Measurements from ENCODE around the gene BTBD9. TPM values are rescaled to one million over a fixed set of nuclear protein-coding genes. Genes with fewer than 3 reads are reported as not detected.

Gene BTBD9
- polyA plus RNA-seq, 1 donor (not counting 4 experiments of a cell fraction or from before 2014, with no cell fraction given): 6.8 TPM

DNA sequence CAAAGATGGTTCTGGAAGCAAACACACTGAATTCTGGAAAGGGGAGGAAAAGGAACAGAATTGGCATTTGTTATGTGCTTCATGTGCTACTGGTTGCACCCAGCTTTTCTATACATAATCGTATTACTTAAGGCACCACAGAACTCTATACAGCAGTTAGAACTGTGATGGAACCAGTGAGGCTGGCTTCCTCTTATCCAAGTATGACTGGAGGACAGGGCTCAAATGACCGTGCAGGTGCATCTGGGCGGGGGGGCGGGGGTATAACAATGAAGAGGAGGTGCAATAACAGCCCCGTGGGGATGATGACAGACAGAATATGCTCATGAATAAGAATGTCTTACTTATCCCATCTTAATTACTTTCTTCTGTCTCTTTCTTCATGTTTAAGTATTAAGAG is 144.2 kb downstream of the BTBD9 start:
- dilution Hi-C loops (cut with MboI; ENCODE audit: extremely low pct_ligation_motif_present, low sequenced_read_pairs): no loop called here
- TF ChIP-seq, protein P1, sequence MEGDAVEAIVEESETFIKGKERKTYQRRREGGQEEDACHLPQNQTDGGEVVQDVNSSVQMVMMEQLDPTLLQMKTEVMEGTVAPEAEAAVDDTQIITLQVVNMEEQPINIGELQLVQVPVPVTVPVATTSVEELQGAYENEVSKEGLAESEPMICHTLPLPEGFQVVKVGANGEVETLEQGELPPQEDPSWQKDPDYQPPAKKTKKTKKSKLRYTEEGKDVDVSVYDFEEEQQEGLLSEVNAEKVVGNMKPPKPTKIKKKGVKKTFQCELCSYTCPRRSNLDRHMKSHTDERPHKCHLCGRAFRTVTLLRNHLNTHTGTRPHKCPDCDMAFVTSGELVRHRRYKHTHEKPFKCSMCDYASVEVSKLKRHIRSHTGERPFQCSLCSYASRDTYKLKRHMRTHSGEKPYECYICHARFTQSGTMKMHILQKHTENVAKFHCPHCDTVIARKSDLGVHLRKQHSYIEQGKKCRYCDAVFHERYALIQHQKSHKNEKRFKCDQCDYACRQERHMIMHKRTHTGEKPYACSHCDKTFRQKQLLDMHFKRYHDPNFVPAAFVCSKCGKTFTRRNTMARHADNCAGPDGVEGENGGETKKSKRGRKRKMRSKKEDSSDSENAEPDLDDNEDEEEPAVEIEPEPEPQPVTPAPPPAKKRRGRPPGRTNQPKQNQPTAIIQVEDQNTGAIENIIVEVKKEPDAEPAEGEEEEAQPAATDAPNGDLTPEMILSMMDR (optimal IDR thresholded peaks at IDR 0.05 in 1 of 3, IDR thresholded peaks at IDR 0.05 in 1 of 3, conservative IDR thresholded peaks at IDR 0.05 in 1 of 3; ENCODE audit: extremely low read depth in 1 of 3, insufficient read depth in 2 of 3, low read length in 3 of 3): no peak
- no peak for TF ChIP-seq EZH2 (IDR thresholded peaks at IDR 0.05; ENCODE audit: low read length)
- DNase-seq (ENCODE audit: low read depth, low spot score): no peak

DNA sequence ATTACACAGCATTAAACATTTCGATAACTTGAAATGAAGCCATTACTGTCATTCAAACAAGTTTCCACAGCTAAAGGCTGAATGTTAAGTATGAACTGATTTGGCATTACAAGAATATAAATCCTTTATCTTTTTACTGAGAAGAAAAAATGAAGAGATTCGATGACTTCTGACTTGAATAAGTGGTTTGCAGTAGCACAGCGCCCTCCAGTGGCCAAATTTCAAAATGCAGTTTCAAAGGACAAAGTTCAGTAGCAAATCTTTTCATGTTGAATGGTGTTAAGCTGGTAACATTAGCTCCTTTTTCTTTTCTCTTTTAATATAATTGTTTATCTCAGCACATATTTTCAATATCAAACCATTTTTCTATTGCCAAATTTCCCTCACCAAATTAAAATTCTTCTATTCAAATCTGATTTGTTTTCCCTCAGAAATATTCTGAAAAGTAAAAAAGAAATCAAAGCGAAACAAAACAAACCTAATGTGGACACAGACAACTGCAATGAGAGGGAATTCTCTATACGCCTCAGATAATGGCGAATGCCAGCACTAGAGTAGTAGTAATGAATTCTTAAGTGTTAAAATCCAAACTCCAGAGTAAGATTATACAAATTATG is 145.7 kb downstream of the BTBD9 start:
- Histone ChIP-seq H4K20me1 (ENCODE audit: control insufficient read depth, extremely low read depth, insufficient read depth, low read length) (no peaks in the 10 kb centered on the region), H3K4me1 (ENCODE audit: control insufficient read depth, extremely low read depth, insufficient read depth, low read length) (no peaks in the 10 kb centered on the region), H3K4me3 (ENCODE audit: control insufficient read depth in 2 of 3, extremely low read depth in 1 of 3, insufficient read depth in 2 of 3, low read depth in 1 of 3, low read length in 3 of 3) (no peak overlapping the region), H3K79me2 (ENCODE audit: control insufficient read depth, insufficient read depth, low read length) (no peaks in the 10 kb centered on the region), H2AFZ (ENCODE audit: control insufficient read depth, low read length) (no peak overlapping the region), H3K27ac (ENCODE audit: control insufficient read depth, insufficient read depth, low read length) (no peak overlapping the region), H3K27me3 (ENCODE audit: control insufficient read depth, extremely low read depth, insufficient read depth, low read length) (no peaks in the 10 kb centered on the region), H3K36me3 (ENCODE audit: control insufficient read depth in 2 of 2, extremely low read depth in 1 of 2, insufficient read depth in 2 of 2, low read length in 2 of 2) (no peaks in the 10 kb centered on the region), H3K9ac (ENCODE audit: control insufficient read depth, extremely low read depth, insufficient read depth, low read length) (no peak overlapping the region), H3K9me3 (ENCODE audit: control insufficient read depth, low read depth, low read length) (no peaks in the 10 kb centered on the region), H3K4me2 (ENCODE audit: control insufficient read depth, extremely low read depth, insufficient read depth, low read depth, low read length) (no peak overlapping the region), H3K9me1 (ENCODE audit: control insufficient read depth, extremely low read depth, insufficient read depth, low read length) (no peaks in the 10 kb centered on the region)
- dilution Hi-C loops (cut with MboI; ENCODE audit: extremely low pct_ligation_motif_present, low sequenced_read_pairs): no loop called here
- peak; percentile 28 for DNase-seq (ENCODE audit: low read depth, low spot score)
- no peak for TF ChIP-seq EZH2 (IDR thresholded peaks at IDR 0.05; ENCODE audit: low read length)
- TF ChIP-seq, protein P1 (optimal IDR thresholded peaks at IDR 0.05 in 1 of 3, IDR thresholded peaks at IDR 0.05 in 1 of 3, conservative IDR thresholded peaks at IDR 0.05 in 1 of 3; ENCODE audit: extremely low read depth in 1 of 3, insufficient read depth in 2 of 3, low read length in 3 of 3): peak; percentile 59 to 69 (median 63)
- FAIRE-seq: peak; percentile 32

More for the DNA sequence above, 144.2 kb downstream of the BTBD9 start:
- H3K27ac ChIP-seq (ENCODE audit: control insufficient read depth, insufficient read depth, low read length): no peak overlapping the region
- no peaks in the 10 kb centered on the region for H3K4me1 ChIP-seq (ENCODE audit: control insufficient read depth, extremely low read depth, insufficient read depth, low read length)
- H3K27me3 ChIP-seq (ENCODE audit: control insufficient read depth, extremely low read depth, insufficient read depth, low read length): no peaks in the 10 kb centered on the region
- FAIRE-seq: no peak
- no peaks in the 10 kb centered on the region for H3K79me2 ChIP-seq (ENCODE audit: control insufficient read depth, insufficient read depth, low read length)
- H3K4me2 ChIP-seq (ENCODE audit: control insufficient read depth, extremely low read depth, insufficient read depth, low read depth, low read length): no peak overlapping the region
- H4K20me1 ChIP-seq (ENCODE audit: control insufficient read depth, extremely low read depth, insufficient read depth, low read length): no peaks in the 10 kb centered on the region
- H3K36me3 ChIP-seq (ENCODE audit: control insufficient read depth in 2 of 2, extremely low read depth in 1 of 2, insufficient read depth in 2 of 2, low read length in 2 of 2): no peaks in the 10 kb centered on the region
- H3K9me1 ChIP-seq (ENCODE audit: control insufficient read depth, extremely low read depth, insufficient read depth, low read length): no peaks in the 10 kb centered on the region
- no peak overlapping the region for H3K4me3 ChIP-seq (ENCODE audit: control insufficient read depth in 2 of 3, extremely low read depth in 1 of 3, insufficient read depth in 2 of 3, low read depth in 1 of 3, low read length in 3 of 3)
- H2AFZ ChIP-seq (ENCODE audit: control insufficient read depth, low read length): no peak overlapping the region
- no peak overlapping the region for H3K9ac ChIP-seq (ENCODE audit: control insufficient read depth, extremely low read depth, insufficient read depth, low read length)
- no peaks in the 10 kb centered on the region for H3K9me3 ChIP-seq (ENCODE audit: control insufficient read depth, low read depth, low read length)
